Activated CD8-positive, alpha-beta T cell treated with anti-CD3 and anti-CD28 coated beads for 36 hours (primary cell): ENCODE results near the gene NF1. TPM values are rescaled to one million over a fixed set of nuclear protein-coding genes. Genes with fewer than 3 reads are reported as not detected.

Experiments used
- ATAC-seq: fragments of 200-7000 bp; cut with Tn5 transposase; one replicate; pipeline ENCODE4 v1.10.0; 2021; ENCODE audit warnings: mild to moderate bottlenecking, moderate library complexity
- CTCF ChIA-PET: fragments of 350-600 bp; sonication (Branson Sonifier 250); formaldehyde crosslinking; loops from one replicate; lab custom pipeline; 2021; ENCODE audit warnings: antibody characterized with exemption; lab: Charles Lee
- POLR2A ChIA-PET: fragments of 350-600 bp; sonication (Branson Sonifier 250); formaldehyde crosslinking; loops from one replicate; lab custom pipeline; 2021; ENCODE audit warnings: antibody characterized with exemption; lab: Charles Lee
- DNase-seq: peaks from one replicate; pipeline ENCODE4 v3.0.0-alpha.2; 2020
- H3K27ac Mint-ChIP-seq: one replicate; pipeline ENCODE4 v1.8.0; 2021; ENCODE audit warnings: mild to moderate bottlenecking, mixed read lengths
- H3K27me3 Mint-ChIP-seq: one replicate; pipeline ENCODE4 v1.8.0; 2021; ENCODE audit warnings: mixed read lengths
- H3K36me3 Mint-ChIP-seq: one replicate; pipeline ENCODE4 v1.8.0; 2021; ENCODE audit warnings: low read depth, mixed read lengths
- H3K4me1 Mint-ChIP-seq: one replicate; pipeline ENCODE4 v1.8.0; 2021; ENCODE audit warnings: low read depth, mixed read lengths
- H3K4me3 Mint-ChIP-seq: one replicate; pipeline ENCODE4 v1.8.0; 2021; ENCODE audit warnings: mild to moderate bottlenecking, moderate library complexity, mixed read lengths
- H3K9me3 Mint-ChIP-seq: one replicate; pipeline ENCODE4 v1.8.0; 2021; ENCODE audit warnings: mixed read lengths
- CTCF ChIP-seq: fragments of 200-600 bp; IDR thresholded peaks from one replicate; pipeline ENCODE4 v1.8.0; 2022; ENCODE audit warnings: antibody characterized with exemption, mild to moderate bottlenecking
- intact Hi-C: fragments of 100-400 bp; cut with micrococcal nuclease; formaldehyde crosslinking; loops from one replicate; pipeline ENCODE4 v1.10.0; 2022
- total RNA-seq, 2 experiments: library from RNA; stranded (reverse); gene quantifications; one replicate each; pipeline ENCODE4 v1.2.3, GENCODE V29; 2021

Gene NF1
- total RNA-seq, 2 experiments from 2014 or later, result 19.4 to 20.1 TPM

- Mint-ChIP-seq H3K9me3 (no peaks in the 10 kb centered on the region), H3K4me1 (peaks cover 2% of the 10 kb centered on the region), H3K36me3 (peaks cover 8% of the 10 kb centered on the region), H3K4me3 (no peak overlapping the region), H3K27ac (no peak overlapping the region), H3K27me3 (no peaks in the 10 kb centered on the region)
- intact Hi-C loops, result no loop called here
- ATAC-seq (no peak), DNase-seq (no peak)
- ChIA-PET POLR2A (no interaction called here), CTCF (no interaction called here)
- no peak for TF ChIP-seq CTCF
These were observed 38.2 kb downstream of the NF1 start for GRCh38 chr17:31132977-31133376.

GRCh38 chr17:31134576-31134975 lies 39.8 kb downstream of the NF1 start:
- DNase-seq (no peak), ATAC-seq (no peak)
- Mint-ChIP-seq H3K27ac (no peak overlapping the region), H3K4me3 (no peak overlapping the region), H3K9me3 (no peaks in the 10 kb centered on the region), H3K4me1 (peaks cover 2% of the 10 kb centered on the region), H3K36me3 (peaks cover 8% of the 10 kb centered on the region), H3K27me3 (no peaks in the 10 kb centered on the region)
- ChIA-PET POLR2A (no interaction called here), CTCF (interaction anchor here (1.0 kb wide), 1 partner anchor 74 kb away, joined by 3 read pairs; no protein-coding TSS in a partner anchor)
- intact Hi-C loops, result no loop called here
- no peak for TF ChIP-seq CTCF

- TF ChIP-seq CTCF, result no peak
- H3K27ac Mint-ChIP-seq, result no peak overlapping the region
These were observed 41.5 kb downstream of the NF1 start for GRCh38 chr17:31136319-31136718.

GRCh38 chr17:31140111-31140510 lies 45.3 kb downstream of the NF1 start:
- ChIA-PET POLR2A (no interaction called here), CTCF (no interaction called here)
- ATAC-seq (no peak), DNase-seq (no peak)
- no peak overlapping the region for H3K27ac Mint-ChIP-seq
- TF ChIP-seq CTCF, result no peak
- H3K9me3 Mint-ChIP-seq, result no peaks in the 10 kb centered on the region
- intact Hi-C loops, result no loop called here
- no peaks in the 10 kb centered on the region for H3K4me1 Mint-ChIP-seq
- H3K4me3 Mint-ChIP-seq, result no peak overlapping the region
- H3K36me3 Mint-ChIP-seq, result peaks cover 7% of the 10 kb centered on the region
- no peaks in the 10 kb centered on the region for H3K27me3 Mint-ChIP-seq

More at GRCh38 chr17:31136319-31136718, 41.5 kb downstream of the NF1 start:
- CTCF ChIA-PET, result no interaction called here
- Mint-ChIP-seq H3K4me1 (peaks cover 2% of the 10 kb centered on the region), H3K27me3 (no peaks in the 10 kb centered on the region), H3K4me3 (no peak overlapping the region), H3K9me3 (no peaks in the 10 kb centered on the region), H3K36me3 (peaks cover 8% of the 10 kb centered on the region)
- POLR2A ChIA-PET, result no interaction called here
- DNase-seq (no peak), ATAC-seq (no peak)
- intact Hi-C loops, result no loop called here

GRCh38 chr17:31144428-31144827 lies 49.7 kb downstream of the NF1 start:
- no peak for TF ChIP-seq CTCF
- ATAC-seq (no peak), DNase-seq (no peak)
- ChIA-PET POLR2A (no interaction called here), CTCF (no interaction called here)
- H3K27me3 Mint-ChIP-seq, result no peaks in the 10 kb centered on the region
- H3K4me3 Mint-ChIP-seq, result no peak overlapping the region
- intact Hi-C loops, result no loop called here
- H3K27ac Mint-ChIP-seq, result no peak overlapping the region
- H3K9me3 Mint-ChIP-seq, result no peaks in the 10 kb centered on the region
- H3K36me3 Mint-ChIP-seq, result no peaks in the 10 kb centered on the region
- no peaks in the 10 kb centered on the region for H3K4me1 Mint-ChIP-seq
